CD4-positive, alpha-beta memory T cell (primary cell): ENCODE data around the gene ANKRD55. TPM values are rescaled to one million over a fixed set of nuclear protein-coding genes. Genes with fewer than 3 reads are reported as not detected.
A peak's percentile ranks its signal among the peaks of the same experiment; 100 is the strongest.
"Not testable (repeated sequence)": the region's sequence is repeated elsewhere in the genome, so short reads cannot be mapped to it uniquely, and the experiment has no call there.

Experiments used
- CTCF ChIA-PET: fragments of 350-600 bp; sonication (Branson Sonifier 250); formaldehyde crosslinking; loops from one replicate; lab custom pipeline; 2021; ENCODE audit warnings: inconsistent platforms; ENCODE audit not compliant: partially characterized antibody; lab: Charles Lee
- POLR2A ChIA-PET: fragments of 350-600 bp; sonication (Branson Sonifier 250); formaldehyde crosslinking; loops from one replicate; lab custom pipeline; 2021; ENCODE audit not compliant: partially characterized antibody; lab: Charles Lee
- DNase-seq, 5 donors: peaks; one replicate each; pipeline versions ENCODE4 v3.0.0 to v3.0.0-alpha.2; 2020 to 2022; ENCODE audit warnings: mixed read lengths in 1 of 5
- H3K27ac ChIP-seq: one replicate; pipeline ENCODE4 v1.7.0; 2013; ENCODE audit warnings: low read depth, low read length
- H3K27me3 ChIP-seq: 2 replicates; pipeline ENCODE4 v1.7.0; 2013; ENCODE audit warnings: mild to moderate bottlenecking, low read length, moderate library complexity; ENCODE audit not compliant: insufficient read depth
- H3K36me3 ChIP-seq: 2 replicates; pipeline ENCODE4 v1.7.0; 2013; ENCODE audit warnings: mild to moderate bottlenecking, low read length, moderate library complexity; ENCODE audit not compliant: insufficient read depth
- H3K4me1 ChIP-seq: 2 replicates; pipeline ENCODE4 v1.7.0; 2013; ENCODE audit warnings: mild to moderate bottlenecking, low read length, moderate library complexity; ENCODE audit not compliant: insufficient read depth
- H3K4me3 ChIP-seq, 2 donors: one replicate each; pipeline ENCODE4 v1.7.0; 2013; ENCODE audit warnings: low read length in 2 of 2, mild to moderate bottlenecking in 1 of 2
- H3K9me3 ChIP-seq, 2 donors: one replicate each; pipeline ENCODE4 v1.7.0; 2013; ENCODE audit warnings: low read length in 2 of 2, control low read depth in 1 of 2; ENCODE audit not compliant: control insufficient read depth in 1 of 2
- H3K27ac Mint-ChIP-seq, 7 donors: one replicate each; pipeline ENCODE4 v1.8.0; 2020 to 2021; ENCODE audit warnings: mixed read lengths in 7 of 7, mild to moderate bottlenecking in 6 of 7, inconsistent platforms in 3 of 7, moderate library complexity in 3 of 7
- H3K27me3 Mint-ChIP-seq, 2 donors: one replicate each; pipeline ENCODE4 v1.8.0; 2020 to 2021; ENCODE audit warnings: mixed read lengths in 2 of 2
- H3K36me3 Mint-ChIP-seq, 2 donors: one replicate each; pipeline ENCODE4 v1.8.0; 2020 to 2021; ENCODE audit warnings: mixed read lengths in 2 of 2, inconsistent platforms in 1 of 2, mild to moderate bottlenecking in 1 of 2
- H3K4me1 Mint-ChIP-seq, 4 donors: one replicate each; pipeline ENCODE4 v1.8.0; 2020 to 2021; ENCODE audit warnings: mixed read lengths in 4 of 4, mild to moderate bottlenecking in 1 of 4
- H3K4me3 Mint-ChIP-seq, 8 donors: one replicate each; pipeline ENCODE4 v1.8.0; 2020 to 2021; ENCODE audit warnings: mixed read lengths in 8 of 8, mild to moderate bottlenecking in 7 of 8, moderate library complexity in 6 of 8, inconsistent platforms in 3 of 8
- H3K9me3 Mint-ChIP-seq, 8 donors: one replicate each; pipeline ENCODE4 v1.8.0; 2020 to 2021; ENCODE audit warnings: mixed read lengths in 8 of 8, mild to moderate bottlenecking in 5 of 8, inconsistent platforms in 3 of 8, moderate library complexity in 1 of 8
- intact Hi-C: fragments of 100-400 bp; cut with micrococcal nuclease; formaldehyde crosslinking; loops from one replicate; pipeline ENCODE4 v1.15.1; 2023
- polyA plus RNA-seq, 2 donors: library from polyadenylated mRNA; unstranded; fragments of 300-500 nt; fragmentation: Illumina TruSeq; gene quantifications; one replicate each; pipeline ENCODE4 v1.2.3, GENCODE V29; 2021
- total RNA-seq, 2 experiments: library from RNA; stranded (reverse); gene quantifications; one replicate each; pipeline ENCODE4 v1.2.3, GENCODE V29; 2021

ANKRD55 gene
- total and polyA plus RNA-seq, 4 experiments from 2014 or later = 8.3 to 17.8 (median 12.3) TPM

GRCh38 chr5:56122360-56122985 lies 110.7 kb downstream of the ANKRD55 start:
- H3K27ac ChIP-seq, DNase-seq, H3K9me3 Mint-ChIP-seq, H3K27me3 Mint-ChIP-seq, CTCF ChIA-PET, H3K36me3 ChIP-seq, H3K27me3 ChIP-seq, H3K4me3 Mint-ChIP-seq, intact Hi-C loops, POLR2A ChIA-PET, H3K36me3 Mint-ChIP-seq, H3K9me3 ChIP-seq, H3K4me3 ChIP-seq: not testable (repeated sequence)
- H3K4me1 ChIP-seq = peaks cover 18% of the 10 kb centered on the region
- Mint-ChIP-seq H3K27ac (peak overlapping the region in 1 of 7 donors; percentile 24), H3K4me1 (peaks cover 14 to 17% (median 15%) of the 10 kb centered on the region in 4 donors)

GRCh38 chr5:56119050-56119449 lies 114.1 kb downstream of the ANKRD55 start:
- CTCF ChIA-PET = interaction anchor here (0.7 to 1.3 kb wide), 2 partner anchors 13 to 141 kb away, joined by 3 to 4 read pairs; no protein-coding TSS in a partner anchor
- no peaks in the 10 kb centered on the region for H3K9me3 ChIP-seq
- H3K4me1 Mint-ChIP-seq = peaks cover 0 to 5% (median 2%) of the 10 kb centered on the region in 4 donors
- H3K4me1 ChIP-seq = peaks cover 3% of the 10 kb centered on the region
- POLR2A ChIA-PET = interaction anchor here (0.7 kb wide), 1 partner anchor 14 kb away, joined by 3 read pairs; no protein-coding TSS in a partner anchor
- intact Hi-C loops = no loop called here
- H3K27me3 ChIP-seq = no peaks in the 10 kb centered on the region
- no peak overlapping the region for H3K4me3 Mint-ChIP-seq
- H3K27ac ChIP-seq = no peak overlapping the region
- no peaks in the 10 kb centered on the region for H3K27me3 Mint-ChIP-seq
- no peak for DNase-seq
- peaks cover 0 to 2% (median 0%) of the 10 kb centered on the region in 8 donors for H3K9me3 Mint-ChIP-seq
- H3K36me3 Mint-ChIP-seq = peaks cover 3 to 9% of the 10 kb centered on the region in 2 donors
- no peaks in the 10 kb centered on the region for H3K36me3 ChIP-seq
- no peak overlapping the region for H3K4me3 ChIP-seq
- no peak overlapping the region for H3K27ac Mint-ChIP-seq

- DNase-seq = no peak
- H3K27me3 ChIP-seq = no peaks in the 10 kb centered on the region
- H3K27ac ChIP-seq = no peak overlapping the region
- ChIA-PET POLR2A (interaction anchor here (0.8 to 1.7 kb wide), 2 partner anchors 11 to 126 kb away, joined by 3 to 6 read pairs; no protein-coding TSS in a partner anchor), CTCF (no interaction called here)
- H3K36me3 Mint-ChIP-seq = peaks cover 3 to 4% of the 10 kb centered on the region in 2 donors
- no peak overlapping the region for H3K27ac Mint-ChIP-seq
- H3K4me3 ChIP-seq = no peak overlapping the region
- intact Hi-C loops = no loop called here
- H3K4me3 Mint-ChIP-seq = no peak overlapping the region
- no peaks in the 10 kb centered on the region for H3K9me3 ChIP-seq
- peaks cover 0 to 6% (median 2%) of the 10 kb centered on the region in 4 donors for H3K4me1 Mint-ChIP-seq
- no peaks in the 10 kb centered on the region for H3K4me1 ChIP-seq
- H3K36me3 ChIP-seq = no peaks in the 10 kb centered on the region
- peaks cover 0 to 2% (median 0%) of the 10 kb centered on the region in 8 donors for H3K9me3 Mint-ChIP-seq
- H3K27me3 Mint-ChIP-seq = no peaks in the 10 kb centered on the region
Measured at GRCh38 chr5:56116599-56117141, 116.5 kb downstream of the ANKRD55 start.

GRCh38 chr5:56115589-56115988 lies 117.5 kb downstream of the ANKRD55 start:
- H3K4me1 Mint-ChIP-seq = peaks cover 0 to 8% (median 2%) of the 10 kb centered on the region in 4 donors
- Histone ChIP-seq H3K27me3 (no peaks in the 10 kb centered on the region), H3K4me3 (no peak overlapping the region), H3K4me1 (no peaks in the 10 kb centered on the region), H3K36me3 (no peaks in the 10 kb centered on the region), H3K27ac (no peak overlapping the region), H3K9me3 (no peaks in the 10 kb centered on the region)
- ChIA-PET CTCF (interaction anchor here (0.5 kb wide), 1 partner anchor 193 kb away, joined by 3 read pairs; no protein-coding TSS in a partner anchor), POLR2A (no interaction called here)
- H3K27ac Mint-ChIP-seq = no peak overlapping the region
- intact Hi-C loops = no loop called here
- no peak for DNase-seq
- H3K27me3 Mint-ChIP-seq = no peaks in the 10 kb centered on the region
- H3K9me3 Mint-ChIP-seq = peaks cover 0 to 2% (median 0%) of the 10 kb centered on the region in 8 donors
- peaks cover 5% of the 10 kb centered on the region in 2 donors for H3K36me3 Mint-ChIP-seq
- no peak overlapping the region for H3K4me3 Mint-ChIP-seq

- Mint-ChIP-seq H3K4me3 (no peak overlapping the region), H3K27me3 (no peaks in the 10 kb centered on the region), H3K4me1 (peaks cover 0 to 9% (median 2%) of the 10 kb centered on the region in 4 donors), H3K9me3 (no peaks in the 10 kb centered on the region), H3K27ac (no peak overlapping the region), H3K36me3 (peaks cover 2 to 3% of the 10 kb centered on the region in 2 donors)
- Histone ChIP-seq H3K27me3 (no peaks in the 10 kb centered on the region), H3K4me1 (no peaks in the 10 kb centered on the region), H3K27ac (no peak overlapping the region), H3K4me3 (no peak overlapping the region), H3K36me3 (no peaks in the 10 kb centered on the region), H3K9me3 (no peaks in the 10 kb centered on the region)
- intact Hi-C loops = no loop called here
- POLR2A ChIA-PET = interaction anchor here (1.0 kb wide), 1 partner anchor 10 kb away, joined by 3 read pairs; no protein-coding TSS in a partner anchor
- CTCF ChIA-PET = no interaction called here
- DNase-seq = no peak
Measured at GRCh38 chr5:56112526-56113121, 120.5 kb downstream of the ANKRD55 start.

- no peaks in the 10 kb centered on the region for H3K27me3 Mint-ChIP-seq
- no peak for DNase-seq
- H3K36me3 Mint-ChIP-seq = peaks cover 2 to 3% of the 10 kb centered on the region in 2 donors
- peak overlapping the region in 3 of 7 donors; percentile 15 to 56 (median 25) for H3K27ac Mint-ChIP-seq
- H3K27me3 ChIP-seq = no peaks in the 10 kb centered on the region
- intact Hi-C loops = no loop called here
- ChIA-PET CTCF (no interaction called here), POLR2A (interaction anchor here (0.6 to 1.0 kb wide), 2 partner anchors 9 to 61 kb away, joined by 3 read pairs; no protein-coding TSS in a partner anchor)
- H3K4me1 ChIP-seq = peaks cover 4% of the 10 kb centered on the region
- no peaks in the 10 kb centered on the region for H3K36me3 ChIP-seq
- H3K9me3 Mint-ChIP-seq = no peaks in the 10 kb centered on the region
- H3K9me3 ChIP-seq = no peaks in the 10 kb centered on the region
- no peak overlapping the region for H3K27ac ChIP-seq
- no peak overlapping the region for H3K4me3 Mint-ChIP-seq
- no peak overlapping the region for H3K4me3 ChIP-seq
- H3K4me1 Mint-ChIP-seq = peaks cover 3 to 12% (median 10%) of the 10 kb centered on the region in 4 donors
Measured at GRCh38 chr5:56111404-56111781, 121.7 kb downstream of the ANKRD55 start.
